ENCODE results near the gene PDPR.
"Not testable (repeated sequence)": the region's sequence is repeated elsewhere in the genome, so short reads cannot be mapped to it uniquely, and the experiment has no call there.

DNA sequence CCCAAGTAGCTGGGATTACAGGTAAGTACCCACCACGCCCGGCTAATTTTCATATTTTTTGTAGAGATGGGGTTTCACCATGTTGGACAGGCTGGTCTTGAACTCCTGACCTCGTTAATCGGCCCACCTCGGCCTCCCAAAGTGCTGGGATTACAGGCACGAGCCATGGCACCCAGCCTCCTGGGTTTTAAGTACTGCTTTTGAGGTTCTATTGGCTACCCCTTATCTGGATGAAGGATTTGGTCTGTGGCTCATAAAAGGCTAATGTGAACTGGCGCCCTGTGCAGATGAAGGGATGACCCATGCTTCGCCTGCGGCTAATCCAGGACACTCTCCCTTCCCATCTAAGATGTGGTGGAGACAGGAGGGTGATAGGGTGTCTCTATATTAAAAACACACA, 85.0 kb downstream of the PDPR start:
- TF ChIP-seq, protein P1, sequence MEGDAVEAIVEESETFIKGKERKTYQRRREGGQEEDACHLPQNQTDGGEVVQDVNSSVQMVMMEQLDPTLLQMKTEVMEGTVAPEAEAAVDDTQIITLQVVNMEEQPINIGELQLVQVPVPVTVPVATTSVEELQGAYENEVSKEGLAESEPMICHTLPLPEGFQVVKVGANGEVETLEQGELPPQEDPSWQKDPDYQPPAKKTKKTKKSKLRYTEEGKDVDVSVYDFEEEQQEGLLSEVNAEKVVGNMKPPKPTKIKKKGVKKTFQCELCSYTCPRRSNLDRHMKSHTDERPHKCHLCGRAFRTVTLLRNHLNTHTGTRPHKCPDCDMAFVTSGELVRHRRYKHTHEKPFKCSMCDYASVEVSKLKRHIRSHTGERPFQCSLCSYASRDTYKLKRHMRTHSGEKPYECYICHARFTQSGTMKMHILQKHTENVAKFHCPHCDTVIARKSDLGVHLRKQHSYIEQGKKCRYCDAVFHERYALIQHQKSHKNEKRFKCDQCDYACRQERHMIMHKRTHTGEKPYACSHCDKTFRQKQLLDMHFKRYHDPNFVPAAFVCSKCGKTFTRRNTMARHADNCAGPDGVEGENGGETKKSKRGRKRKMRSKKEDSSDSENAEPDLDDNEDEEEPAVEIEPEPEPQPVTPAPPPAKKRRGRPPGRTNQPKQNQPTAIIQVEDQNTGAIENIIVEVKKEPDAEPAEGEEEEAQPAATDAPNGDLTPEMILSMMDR (conservative IDR thresholded peaks at IDR 0.05; ENCODE audit: low read depth in 2 of 2) = not testable (repeated sequence)
- TF ChIP-seq JUNB (IDR thresholded peaks at IDR 0.05; ENCODE audit: unreplicated experiment); EZH2phosphoT487 (IDR thresholded peaks at IDR 0.05; ENCODE audit: unreplicated experiment); POLR2AphosphoS5 (IDR thresholded peaks at IDR 0.05; ENCODE audit: low read depth); EZH2 (IDR thresholded peaks at IDR 0.05; ENCODE audit: low read depth, unreplicated experiment); CREB1 (CRISPR knock-in tag; IDR thresholded peaks at IDR 0.05; ENCODE audit: low read depth); STAT1 (IDR thresholded peaks at IDR 0.05; ENCODE audit: unreplicated experiment); ZNF331 (CRISPR knock-in tag; IDR thresholded peaks at IDR 0.05; ENCODE audit: low read depth): not testable (repeated sequence)
- TF ChIP-seq, protein P2, sequence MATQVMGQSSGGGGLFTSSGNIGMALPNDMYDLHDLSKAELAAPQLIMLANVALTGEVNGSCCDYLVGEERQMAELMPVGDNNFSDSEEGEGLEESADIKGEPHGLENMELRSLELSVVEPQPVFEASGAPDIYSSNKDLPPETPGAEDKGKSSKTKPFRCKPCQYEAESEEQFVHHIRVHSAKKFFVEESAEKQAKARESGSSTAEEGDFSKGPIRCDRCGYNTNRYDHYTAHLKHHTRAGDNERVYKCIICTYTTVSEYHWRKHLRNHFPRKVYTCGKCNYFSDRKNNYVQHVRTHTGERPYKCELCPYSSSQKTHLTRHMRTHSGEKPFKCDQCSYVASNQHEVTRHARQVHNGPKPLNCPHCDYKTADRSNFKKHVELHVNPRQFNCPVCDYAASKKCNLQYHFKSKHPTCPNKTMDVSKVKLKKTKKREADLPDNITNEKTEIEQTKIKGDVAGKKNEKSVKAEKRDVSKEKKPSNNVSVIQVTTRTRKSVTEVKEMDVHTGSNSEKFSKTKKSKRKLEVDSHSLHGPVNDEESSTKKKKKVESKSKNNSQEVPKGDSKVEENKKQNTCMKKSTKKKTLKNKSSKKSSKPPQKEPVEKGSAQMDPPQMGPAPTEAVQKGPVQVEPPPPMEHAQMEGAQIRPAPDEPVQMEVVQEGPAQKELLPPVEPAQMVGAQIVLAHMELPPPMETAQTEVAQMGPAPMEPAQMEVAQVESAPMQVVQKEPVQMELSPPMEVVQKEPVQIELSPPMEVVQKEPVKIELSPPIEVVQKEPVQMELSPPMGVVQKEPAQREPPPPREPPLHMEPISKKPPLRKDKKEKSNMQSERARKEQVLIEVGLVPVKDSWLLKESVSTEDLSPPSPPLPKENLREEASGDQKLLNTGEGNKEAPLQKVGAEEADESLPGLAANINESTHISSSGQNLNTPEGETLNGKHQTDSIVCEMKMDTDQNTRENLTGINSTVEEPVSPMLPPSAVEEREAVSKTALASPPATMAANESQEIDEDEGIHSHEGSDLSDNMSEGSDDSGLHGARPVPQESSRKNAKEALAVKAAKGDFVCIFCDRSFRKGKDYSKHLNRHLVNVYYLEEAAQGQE (IDR thresholded peaks at IDR 0.05; ENCODE audit: unreplicated experiment) = not testable (repeated sequence)
- TF ChIP-seq, protein P3, sequence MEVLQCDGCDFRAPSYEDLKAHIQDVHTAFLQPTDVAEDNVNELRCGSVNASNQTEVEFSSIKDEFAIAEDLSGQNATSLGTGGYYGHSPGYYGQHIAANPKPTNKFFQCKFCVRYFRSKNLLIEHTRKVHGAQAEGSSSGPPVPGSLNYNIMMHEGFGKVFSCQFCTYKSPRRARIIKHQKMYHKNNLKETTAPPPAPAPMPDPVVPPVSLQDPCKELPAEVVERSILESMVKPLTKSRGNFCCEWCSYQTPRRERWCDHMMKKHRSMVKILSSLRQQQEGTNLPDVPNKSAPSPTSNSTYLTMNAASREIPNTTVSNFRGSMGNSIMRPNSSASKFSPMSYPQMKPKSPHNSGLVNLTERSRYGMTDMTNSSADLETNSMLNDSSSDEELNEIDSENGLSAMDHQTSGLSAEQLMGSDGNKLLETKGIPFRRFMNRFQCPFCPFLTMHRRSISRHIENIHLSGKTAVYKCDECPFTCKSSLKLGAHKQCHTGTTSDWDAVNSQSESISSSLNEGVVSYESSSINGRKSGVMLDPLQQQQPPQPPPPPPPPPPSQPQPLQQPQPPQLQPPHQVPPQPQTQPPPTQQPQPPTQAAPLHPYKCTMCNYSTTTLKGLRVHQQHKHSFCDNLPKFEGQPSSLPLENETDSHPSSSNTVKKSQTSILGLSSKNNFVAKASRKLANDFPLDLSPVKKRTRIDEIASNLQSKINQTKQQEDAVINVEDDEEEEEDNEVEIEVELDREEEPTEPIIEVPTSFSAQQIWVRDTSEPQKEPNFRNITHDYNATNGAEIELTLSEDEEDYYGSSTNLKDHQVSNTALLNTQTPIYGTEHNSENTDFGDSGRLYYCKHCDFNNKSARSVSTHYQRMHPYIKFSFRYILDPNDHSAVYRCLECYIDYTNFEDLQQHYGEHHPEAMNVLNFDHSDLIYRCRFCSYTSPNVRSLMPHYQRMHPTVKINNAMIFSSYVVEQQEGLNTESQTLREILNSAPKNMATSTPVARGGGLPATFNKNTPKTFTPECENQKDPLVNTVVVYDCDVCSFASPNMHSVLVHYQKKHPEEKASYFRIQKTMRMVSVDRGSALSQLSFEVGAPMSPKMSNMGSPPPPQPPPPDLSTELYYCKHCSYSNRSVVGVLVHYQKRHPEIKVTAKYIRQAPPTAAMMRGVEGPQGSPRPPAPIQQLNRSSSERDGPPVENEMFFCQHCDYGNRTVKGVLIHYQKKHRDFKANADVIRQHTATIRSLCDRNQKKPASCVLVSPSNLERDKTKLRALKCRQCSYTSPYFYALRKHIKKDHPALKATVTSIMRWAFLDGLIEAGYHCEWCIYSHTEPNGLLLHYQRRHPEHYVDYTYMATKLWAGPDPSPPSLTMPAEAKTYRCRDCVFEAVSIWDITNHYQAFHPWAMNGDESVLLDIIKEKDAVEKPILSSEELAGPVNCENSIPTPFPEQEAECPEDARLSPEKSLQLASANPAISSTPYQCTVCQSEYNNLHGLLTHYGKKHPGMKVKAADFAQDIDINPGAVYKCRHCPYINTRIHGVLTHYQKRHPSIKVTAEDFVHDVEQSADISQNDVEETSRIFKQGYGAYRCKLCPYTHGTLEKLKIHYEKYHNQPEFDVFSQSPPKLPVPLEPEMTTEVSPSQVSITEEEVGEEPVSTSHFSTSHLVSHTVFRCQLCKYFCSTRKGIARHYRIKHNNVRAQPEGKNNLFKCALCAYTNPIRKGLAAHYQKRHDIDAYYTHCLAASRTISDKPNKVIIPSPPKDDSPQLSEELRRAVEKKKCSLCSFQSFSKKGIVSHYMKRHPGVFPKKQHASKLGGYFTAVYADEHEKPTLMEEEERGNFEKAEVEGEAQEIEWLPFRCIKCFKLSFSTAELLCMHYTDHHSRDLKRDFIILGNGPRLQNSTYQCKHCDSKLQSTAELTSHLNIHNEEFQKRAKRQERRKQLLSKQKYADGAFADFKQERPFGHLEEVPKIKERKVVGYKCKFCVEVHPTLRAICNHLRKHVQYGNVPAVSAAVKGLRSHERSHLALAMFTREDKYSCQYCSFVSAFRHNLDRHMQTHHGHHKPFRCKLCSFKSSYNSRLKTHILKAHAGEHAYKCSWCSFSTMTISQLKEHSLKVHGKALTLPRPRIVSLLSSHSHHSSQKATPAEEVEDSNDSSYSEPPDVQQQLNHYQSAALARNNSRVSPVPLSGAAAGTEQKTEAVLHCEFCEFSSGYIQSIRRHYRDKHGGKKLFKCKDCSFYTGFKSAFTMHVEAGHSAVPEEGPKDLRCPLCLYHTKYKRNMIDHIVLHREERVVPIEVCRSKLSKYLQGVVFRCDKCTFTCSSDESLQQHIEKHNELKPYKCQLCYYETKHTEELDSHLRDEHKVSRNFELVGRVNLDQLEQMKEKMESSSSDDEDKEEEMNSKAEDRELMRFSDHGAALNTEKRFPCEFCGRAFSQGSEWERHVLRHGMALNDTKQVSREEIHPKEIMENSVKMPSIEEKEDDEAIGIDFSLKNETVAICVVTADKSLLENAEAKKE (CRISPR knock-in tag; IDR thresholded peaks at IDR 0.05) = not testable (repeated sequence)
